Activated CD8-positive, alpha-beta T cell treated with anti-CD3 and anti-CD28 coated beads for 36 hours (primary cell): ENCODE results near the gene MND1. TPM values are rescaled to one million over a fixed set of nuclear protein-coding genes. Genes with fewer than 3 reads are reported as not detected.
A peak's percentile ranks its signal among the peaks of the same experiment; 100 is the strongest.

Experiments
- ATAC-seq: fragments of 200-7000 bp; cut with Tn5 transposase; one replicate; pipeline ENCODE4 v1.10.0; 2021; ENCODE audit warnings: mild to moderate bottlenecking, moderate library complexity
- CTCF ChIA-PET: fragments of 350-600 bp; sonication (Branson Sonifier 250); formaldehyde crosslinking; loops from one replicate; lab custom pipeline; 2021; ENCODE audit warnings: antibody characterized with exemption; lab: Charles Lee
- POLR2A ChIA-PET: fragments of 350-600 bp; sonication (Branson Sonifier 250); formaldehyde crosslinking; loops from one replicate; lab custom pipeline; 2021; ENCODE audit warnings: antibody characterized with exemption; lab: Charles Lee
- DNase-seq: peaks from one replicate; pipeline ENCODE4 v3.0.0-alpha.2; 2020
- H3K27ac Mint-ChIP-seq: one replicate; pipeline ENCODE4 v1.8.0; 2021; ENCODE audit warnings: mild to moderate bottlenecking, mixed read lengths
- H3K27me3 Mint-ChIP-seq: one replicate; pipeline ENCODE4 v1.8.0; 2021; ENCODE audit warnings: mixed read lengths
- H3K36me3 Mint-ChIP-seq: one replicate; pipeline ENCODE4 v1.8.0; 2021; ENCODE audit warnings: low read depth, mixed read lengths
- H3K4me1 Mint-ChIP-seq: one replicate; pipeline ENCODE4 v1.8.0; 2021; ENCODE audit warnings: low read depth, mixed read lengths
- H3K4me3 Mint-ChIP-seq: one replicate; pipeline ENCODE4 v1.8.0; 2021; ENCODE audit warnings: mild to moderate bottlenecking, moderate library complexity, mixed read lengths
- H3K9me3 Mint-ChIP-seq: one replicate; pipeline ENCODE4 v1.8.0; 2021; ENCODE audit warnings: mixed read lengths
- intact Hi-C: fragments of 100-400 bp; cut with micrococcal nuclease; formaldehyde crosslinking; loops from one replicate; pipeline ENCODE4 v1.10.0; 2022
- total RNA-seq, 2 experiments: library from RNA; stranded (reverse); gene quantifications; one replicate each; pipeline ENCODE4 v1.2.3, GENCODE V29; 2021
- TF ChIP-seq, protein P1 (sequence below): fragments of 200-600 bp; IDR thresholded peaks from one replicate; pipeline ENCODE4 v1.8.0; 2022; ENCODE audit warnings: antibody characterized with exemption, mild to moderate bottlenecking

MND1 gene
- total RNA-seq, 2 experiments from 2014 or later, result 48.0 to 50.0 TPM

DNA sequence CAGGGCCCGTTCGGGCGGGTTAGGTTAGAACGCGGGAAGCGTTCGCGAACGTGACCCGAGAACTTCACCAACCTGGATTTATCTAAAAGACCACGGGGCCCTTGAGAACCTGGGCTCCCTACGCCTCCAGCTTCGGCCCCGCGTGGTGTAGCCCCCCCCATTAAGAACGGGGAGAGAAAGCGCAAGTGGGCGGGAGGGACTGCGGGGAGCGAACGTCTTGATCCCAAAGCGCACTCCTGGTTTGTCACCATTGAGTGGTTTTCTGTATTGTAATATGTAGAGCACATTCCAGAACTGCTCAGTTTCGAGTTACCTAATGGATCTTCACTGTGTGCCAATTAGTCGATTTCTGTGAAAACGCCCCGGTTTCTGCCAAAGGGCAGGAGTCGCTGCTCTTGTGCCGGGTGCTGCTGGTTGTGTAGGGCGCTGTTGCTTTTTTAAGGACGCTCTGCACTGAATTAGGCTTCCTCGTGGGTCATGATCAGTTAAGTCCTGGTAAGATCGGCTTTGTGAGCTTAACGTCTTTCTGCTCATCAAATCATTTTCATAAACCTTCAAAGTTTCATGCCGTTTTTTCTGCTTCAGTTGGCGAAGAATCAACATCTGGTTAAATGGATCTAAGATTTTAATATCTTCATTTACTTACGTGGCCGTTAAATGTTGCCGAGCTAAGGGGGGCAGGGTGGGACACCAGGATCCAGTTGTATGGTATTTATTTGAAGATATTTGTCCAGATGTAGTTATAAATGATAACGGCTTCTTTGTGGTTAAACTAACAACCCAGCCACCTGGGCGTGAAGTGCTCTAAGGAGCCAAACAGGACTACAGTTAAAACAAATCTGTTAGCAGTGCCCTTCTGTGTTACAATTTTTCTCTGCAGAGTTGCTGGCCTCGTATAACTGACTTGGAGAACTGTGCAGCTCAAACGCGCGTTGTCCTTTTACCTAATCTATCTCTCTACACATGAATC, 809 bp downstream of the MND1 start:
- H3K27me3 Mint-ChIP-seq, result peaks cover 11% of the 10 kb centered on the region
- peak; percentile 57 for ATAC-seq
- DNase-seq, result peak; percentile 69
- TF ChIP-seq, protein P1, sequence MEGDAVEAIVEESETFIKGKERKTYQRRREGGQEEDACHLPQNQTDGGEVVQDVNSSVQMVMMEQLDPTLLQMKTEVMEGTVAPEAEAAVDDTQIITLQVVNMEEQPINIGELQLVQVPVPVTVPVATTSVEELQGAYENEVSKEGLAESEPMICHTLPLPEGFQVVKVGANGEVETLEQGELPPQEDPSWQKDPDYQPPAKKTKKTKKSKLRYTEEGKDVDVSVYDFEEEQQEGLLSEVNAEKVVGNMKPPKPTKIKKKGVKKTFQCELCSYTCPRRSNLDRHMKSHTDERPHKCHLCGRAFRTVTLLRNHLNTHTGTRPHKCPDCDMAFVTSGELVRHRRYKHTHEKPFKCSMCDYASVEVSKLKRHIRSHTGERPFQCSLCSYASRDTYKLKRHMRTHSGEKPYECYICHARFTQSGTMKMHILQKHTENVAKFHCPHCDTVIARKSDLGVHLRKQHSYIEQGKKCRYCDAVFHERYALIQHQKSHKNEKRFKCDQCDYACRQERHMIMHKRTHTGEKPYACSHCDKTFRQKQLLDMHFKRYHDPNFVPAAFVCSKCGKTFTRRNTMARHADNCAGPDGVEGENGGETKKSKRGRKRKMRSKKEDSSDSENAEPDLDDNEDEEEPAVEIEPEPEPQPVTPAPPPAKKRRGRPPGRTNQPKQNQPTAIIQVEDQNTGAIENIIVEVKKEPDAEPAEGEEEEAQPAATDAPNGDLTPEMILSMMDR, result no peak
- H3K9me3 Mint-ChIP-seq, result no peaks in the 10 kb centered on the region
- peak overlapping the region; percentile 87 for H3K27ac Mint-ChIP-seq
- ChIA-PET POLR2A (interaction anchor here (0.6 to 2.4 kb wide), 14 partner anchors 11 to 351 kb away, joined by 3 to 7 read pairs (median 4); partner anchors contain the start of gene TMEM131L), CTCF (interaction anchor here (0.7 to 4.0 kb wide), 36 partner anchors 8 to 445 kb away, joined by 3 to 51 read pairs (median 4); partner anchors contain the start of gene TMEM131L)
- H3K4me3 Mint-ChIP-seq, result peak overlapping the region; percentile 93
- intact Hi-C loops, result loop anchor here (2.0 to 10.0 kb wide), 5 partner anchors 87 to 410 kb away; no protein-coding TSS in a partner anchor
- H3K4me1 Mint-ChIP-seq, result peaks cover 25% of the 10 kb centered on the region
- H3K36me3 Mint-ChIP-seq, result peaks cover 8% of the 10 kb centered on the region

DNA sequence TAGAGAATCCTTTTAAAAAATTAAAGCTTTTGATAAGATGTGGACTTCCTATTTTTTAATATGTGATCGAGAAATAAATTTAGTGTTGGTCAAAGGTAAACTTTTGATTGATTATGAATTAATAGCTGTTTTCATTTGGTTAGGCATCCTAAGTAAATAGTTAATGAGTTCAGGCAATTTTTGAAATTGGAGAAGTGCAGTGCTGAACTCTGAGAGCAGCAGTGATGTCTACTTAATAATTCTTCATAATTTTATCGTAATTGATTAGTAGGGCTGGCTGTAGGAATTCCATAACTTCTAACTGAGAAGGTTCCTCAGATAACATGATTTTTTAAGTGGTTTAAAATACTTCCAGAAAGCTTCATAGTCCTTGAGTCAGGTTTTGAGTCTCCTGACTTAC, 1.5 kb downstream of the MND1 start:
- peaks cover 11% of the 10 kb centered on the region for H3K27me3 Mint-ChIP-seq
- H3K27ac Mint-ChIP-seq, result no peak overlapping the region
- POLR2A ChIA-PET, result interaction anchor here (0.6 to 2.4 kb wide), 9 partner anchors 19 to 351 kb away, joined by 3 to 6 read pairs (median 4); partner anchors contain the start of gene TMEM131L
- H3K9me3 Mint-ChIP-seq, result no peaks in the 10 kb centered on the region
- no peak for ATAC-seq
- CTCF ChIA-PET, result interaction anchor here (0.7 to 4.0 kb wide), 30 partner anchors 9 to 445 kb away, joined by 3 to 51 read pairs (median 4); partner anchors contain the start of gene TMEM131L
- intact Hi-C loops, result loop anchor here (5.0 to 10.0 kb wide), 3 partner anchors 86 to 409 kb away; no protein-coding TSS in a partner anchor
- H3K4me1 Mint-ChIP-seq, result peaks cover 25% of the 10 kb centered on the region
- H3K4me3 Mint-ChIP-seq, result peak overlapping the region; percentile 93
- TF ChIP-seq, protein P1, result no peak
- no peak for DNase-seq
- H3K36me3 Mint-ChIP-seq, result peaks cover 11% of the 10 kb centered on the region

GRCh38 chr4:153346563-153346962, 2.1 kb downstream of the MND1 start:
- Mint-ChIP-seq H3K27me3 (peaks cover 7% of the 10 kb centered on the region), H3K4me1 (peaks cover 25% of the 10 kb centered on the region), H3K4me3 (no peak overlapping the region), H3K27ac (no peak overlapping the region), H3K9me3 (no peaks in the 10 kb centered on the region), H3K36me3 (peaks cover 14% of the 10 kb centered on the region)
- TF ChIP-seq, protein P1, result no peak
- ChIA-PET POLR2A (interaction anchor here (1.4 kb wide), 1 partner anchor 270 kb away, joined by 4 read pairs; no protein-coding TSS in a partner anchor), CTCF (interaction anchor here (0.7 to 4.0 kb wide), 20 partner anchors 10 to 444 kb away, joined by 3 to 51 read pairs (median 6); partner anchors contain the start of gene TMEM131L)
- intact Hi-C loops, result loop anchor here (5.0 to 10.0 kb wide), 3 partner anchors 86 to 408 kb away; no protein-coding TSS in a partner anchor
- no peak for DNase-seq
- ATAC-seq, result no peak

GRCh38 chr4:153347117-153347516, 2.6 kb downstream of the MND1 start:
- CTCF ChIA-PET, result interaction anchor here (1.0 to 4.0 kb wide), 8 partner anchors 10 to 301 kb away, joined by 3 to 51 read pairs (median 14); partner anchors contain the start of gene TMEM131L
- no peak overlapping the region for H3K27ac Mint-ChIP-seq
- POLR2A ChIA-PET, result no interaction called here
- ATAC-seq (no peak), DNase-seq (no peak)
- intact Hi-C loops, result loop anchor here (5.0 to 10.0 kb wide), 3 partner anchors 85 to 408 kb away; no protein-coding TSS in a partner anchor
- H3K27me3 Mint-ChIP-seq, result peaks cover 7% of the 10 kb centered on the region
- H3K4me1 Mint-ChIP-seq, result peaks cover 25% of the 10 kb centered on the region
- TF ChIP-seq, protein P1, result no peak
- H3K4me3 Mint-ChIP-seq, result no peak overlapping the region
- peaks cover 18% of the 10 kb centered on the region for H3K36me3 Mint-ChIP-seq
- no peaks in the 10 kb centered on the region for H3K9me3 Mint-ChIP-seq
